ENCODE results near the gene PNISR. TPM values are rescaled to one million over a fixed set of nuclear protein-coding genes. Genes with fewer than 3 reads are reported as not detected.

The PNISR gene
- total RNA-seq, 1 experiment from 2014 or later: 110 TPM

DNA sequence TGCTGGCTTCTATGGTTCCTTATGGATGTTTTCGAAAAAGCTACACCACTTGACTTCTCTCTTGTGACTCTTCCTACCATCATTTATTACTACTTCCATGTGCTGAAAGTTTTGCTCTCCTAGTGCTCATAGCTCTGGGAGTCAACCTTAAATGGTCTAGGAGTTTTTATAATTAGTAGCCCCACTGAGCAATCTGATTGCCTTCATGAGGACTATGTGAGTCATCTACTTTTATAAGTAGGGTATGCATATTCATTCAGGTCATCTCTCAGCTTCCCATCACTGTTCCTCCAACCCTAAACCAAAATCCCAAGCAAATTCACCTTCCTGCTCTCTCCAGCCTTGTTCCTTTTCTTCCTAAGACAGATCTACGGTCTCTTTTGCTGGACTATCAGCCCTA is 58.3 kb downstream of the PNISR start:
- Histone ChIP-seq H3K4me3 (no peak overlapping the region), H3K27me3 (no peaks in the 10 kb centered on the region), H3K36me3 (no peaks in the 10 kb centered on the region), H3K9me3 (replicated peaks) (no peaks in the 10 kb centered on the region), H3K27ac (no peak overlapping the region), H3K4me1 (no peaks in the 10 kb centered on the region)
- no peak for DNase-seq

DNA sequence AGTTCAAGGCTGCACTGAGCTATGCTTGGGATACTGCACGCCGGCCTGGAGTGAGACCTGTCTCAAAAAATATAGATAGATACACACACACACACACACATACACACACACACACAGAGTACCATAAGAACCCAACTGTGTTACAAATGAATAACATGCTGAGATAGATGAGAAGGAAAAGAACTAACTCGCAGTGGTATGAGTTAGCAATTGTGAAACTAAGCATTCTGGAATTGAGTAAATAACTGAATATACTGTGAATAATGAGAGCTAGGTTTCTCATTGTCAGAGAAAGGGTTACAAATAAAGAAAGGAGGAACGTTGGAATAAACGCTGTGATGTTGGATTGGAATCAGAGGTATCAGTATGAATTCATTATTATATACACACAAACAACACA is 61.1 kb downstream of the PNISR start:
- Histone ChIP-seq H3K27me3 (no peaks in the 10 kb centered on the region), H3K9me3 (replicated peaks) (no peaks in the 10 kb centered on the region), H3K4me3 (no peak overlapping the region), H3K27ac (no peak overlapping the region), H3K4me1 (no peaks in the 10 kb centered on the region), H3K36me3 (no peaks in the 10 kb centered on the region)
- DNase-seq: no peak

- H3K36me3 ChIP-seq: no peaks in the 10 kb centered on the region
- H3K27ac ChIP-seq: no peak overlapping the region
- no peaks in the 10 kb centered on the region for H3K27me3 ChIP-seq
- no peak for DNase-seq
- no peak overlapping the region for H3K4me3 ChIP-seq
- H3K4me1 ChIP-seq: no peaks in the 10 kb centered on the region
- H3K9me3 ChIP-seq (replicated peaks): no peaks in the 10 kb centered on the region
These were observed 62.3 kb downstream of the PNISR start for GRCh38 chr6:99362678-99363268.

- Histone ChIP-seq H3K4me3 (no peak overlapping the region), H3K4me1 (no peaks in the 10 kb centered on the region), H3K27me3 (no peaks in the 10 kb centered on the region), H3K9me3 (replicated peaks) (no peaks in the 10 kb centered on the region), H3K36me3 (no peaks in the 10 kb centered on the region), H3K27ac (no peak overlapping the region)
- no peak for DNase-seq
These were observed 65.3 kb downstream of the PNISR start for GRCh38 chr6:99359800-99360199.

DNA sequence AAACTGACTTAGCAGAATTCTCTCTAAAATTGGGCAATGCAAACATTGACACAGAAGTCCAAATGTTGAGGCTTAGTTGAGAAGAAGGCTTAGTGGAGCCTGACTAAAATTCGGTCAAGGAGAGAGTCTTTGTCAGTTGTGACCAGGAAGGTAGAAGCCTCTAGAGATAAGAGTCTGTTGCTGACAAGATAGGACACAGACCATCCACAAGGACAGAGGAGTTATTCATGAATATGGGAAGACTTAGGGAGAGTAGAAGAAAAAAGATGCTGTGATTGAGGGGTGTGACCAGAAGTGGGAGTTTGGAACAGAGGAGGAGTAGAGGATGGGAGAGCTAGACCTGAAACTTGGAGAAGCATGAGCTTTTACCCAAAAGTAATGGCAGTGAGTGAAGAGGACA is 68.5 kb downstream of the PNISR start:
- H3K4me1 ChIP-seq: no peaks in the 10 kb centered on the region
- H3K9me3 ChIP-seq (replicated peaks): no peaks in the 10 kb centered on the region
- H3K36me3 ChIP-seq: no peaks in the 10 kb centered on the region
- H3K27ac ChIP-seq: no peak overlapping the region
- no peaks in the 10 kb centered on the region; the same call in 1 of the 2 replicates for H3K27me3 ChIP-seq
- no peak for DNase-seq
- no peak overlapping the region for H3K4me3 ChIP-seq

DNA sequence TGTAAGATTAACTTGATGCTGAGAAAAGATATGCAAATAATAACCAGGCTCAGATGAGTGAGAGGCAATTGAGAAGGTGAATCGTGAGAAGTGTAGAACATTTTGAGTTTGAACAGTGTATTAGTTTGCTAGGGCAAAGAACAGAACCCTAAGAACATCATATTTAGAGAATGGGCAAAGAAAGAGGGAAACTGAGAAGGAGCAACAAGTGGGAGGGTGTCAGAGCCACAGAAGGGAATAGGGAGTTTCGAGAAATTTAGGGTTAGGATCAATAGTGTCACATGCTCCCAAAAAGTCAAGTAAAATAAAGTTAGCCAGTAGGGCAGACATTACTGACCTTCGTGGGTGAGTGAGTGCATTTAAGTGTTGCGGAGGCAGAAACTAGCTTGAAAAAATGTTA is 70.1 kb downstream of the PNISR start:
- Histone ChIP-seq H3K36me3 (no peaks in the 10 kb centered on the region), H3K9me3 (replicated peaks) (no peaks in the 10 kb centered on the region), H3K27me3 (peaks cover 4% of the 10 kb centered on the region; the same call in 1 of the 2 replicates), H3K4me3 (no peak overlapping the region), H3K4me1 (peaks cover 6% of the 10 kb centered on the region; the same call in 1 of the 2 replicates), H3K27ac (no peak overlapping the region)
- no peak for DNase-seq

- H3K9me3 ChIP-seq (replicated peaks): no peaks in the 10 kb centered on the region
- H3K4me1 ChIP-seq: peaks cover 6% of the 10 kb centered on the region; the same call in 1 of the 2 replicates
- H3K27me3 ChIP-seq: peaks cover 4% of the 10 kb centered on the region; the same call in 1 of the 2 replicates
- no peaks in the 10 kb centered on the region for H3K36me3 ChIP-seq
- H3K4me3 ChIP-seq: no peak overlapping the region
- DNase-seq: peak; percentile 17 to 49
- H3K27ac ChIP-seq: no peak overlapping the region
These were observed 72.0 kb downstream of the PNISR start for GRCh38 chr6:99353126-99353525.

- Histone ChIP-seq H3K9me3 (replicated peaks) (no peaks in the 10 kb centered on the region), H3K4me3 (peak overlapping the region; percentile 84), H3K36me3 (no peaks in the 10 kb centered on the region), H3K27me3 (peaks cover 4% of the 10 kb centered on the region; the same call in 1 of the 2 replicates), H3K27ac (no peak overlapping the region), H3K4me1 (peaks cover 6% of the 10 kb centered on the region; the same call in 1 of the 2 replicates)
- peak; percentile 13 to 25 for DNase-seq
These were observed 74.5 kb downstream of the PNISR start for GRCh38 chr6:99350573-99350972.

GRCh38 chr6:99349171-99350141 is 75.7 kb downstream of the PNISR start, which contains the start of gene FAXC:
FAXC (minus strand) TSS chr6:99349674; CDS start chr6:99349372, 302 bp downstream.
- peak; percentile 40 to 47 for DNase-seq
- H3K9me3 ChIP-seq (replicated peaks): no peaks in the 10 kb centered on the region
- no peaks in the 10 kb centered on the region for H3K36me3 ChIP-seq
- H3K4me3 ChIP-seq: peak within 1 kb of the TSS; percentile 84
- H3K27me3 ChIP-seq: peaks cover 4% of the 10 kb centered on the region; the same call in 1 of the 2 replicates
- no peak within 1 kb of the TSS for H3K27ac ChIP-seq
- peaks cover 6% of the 10 kb centered on the region; the same call in 1 of the 2 replicates for H3K4me1 ChIP-seq

DNA sequence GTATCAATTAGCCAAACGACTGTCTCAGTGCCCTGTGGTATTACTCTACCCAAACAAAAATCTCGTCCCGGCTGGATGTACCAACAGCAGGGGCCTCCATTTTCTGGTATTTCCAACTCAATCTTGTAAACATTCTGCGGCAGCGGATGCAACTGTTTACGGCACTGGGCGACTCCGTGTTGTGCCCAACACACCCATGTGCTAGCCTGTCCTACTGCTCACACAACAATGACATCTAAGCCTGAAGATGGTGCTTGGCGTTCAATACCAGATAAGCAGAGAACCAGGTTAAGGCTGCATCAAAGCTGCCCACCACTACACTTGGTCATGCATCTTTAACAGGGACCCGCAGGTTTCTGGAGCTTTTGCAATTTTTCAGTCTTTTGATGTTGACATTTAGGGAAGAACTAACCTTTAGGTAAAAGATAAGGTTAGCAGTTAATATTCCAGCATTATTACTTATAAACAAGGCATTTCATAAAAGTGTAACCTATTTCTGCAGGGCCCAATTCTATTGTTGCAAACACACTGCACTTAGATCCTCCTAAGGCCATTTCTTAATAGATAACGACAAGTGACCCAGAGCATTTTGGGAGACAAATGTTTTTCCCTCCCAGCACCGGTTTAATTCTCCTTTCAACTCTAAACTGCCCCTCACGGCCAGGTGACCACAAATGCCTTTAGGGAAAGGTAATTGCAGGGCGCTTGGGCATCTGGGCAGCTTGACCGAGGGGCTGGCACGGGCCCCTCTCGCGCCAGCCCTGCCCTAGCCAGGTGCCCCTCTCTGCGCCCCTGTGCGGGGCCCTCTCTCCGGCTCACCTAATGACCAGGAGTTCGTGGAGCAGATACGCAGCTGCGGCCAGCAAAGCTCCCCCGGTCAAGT is 76.6 kb downstream of the PNISR start:
- Histone ChIP-seq H3K4me3 (peak overlapping the region; percentile 84), H3K9me3 (replicated peaks) (no peaks in the 10 kb centered on the region), H3K27me3 (peaks cover 4% of the 10 kb centered on the region; the same call in 1 of the 2 replicates), H3K27ac (no peak overlapping the region), H3K4me1 (peaks cover 10% of the 10 kb centered on the region; the same call in 1 of the 2 replicates), H3K36me3 (no peaks in the 10 kb centered on the region)
- DNase-seq: no peak

Other genes starting within 250 kb of the PNISR start
- gene FAXC, start 75.6 kb downstream of the PNISR start, total RNA-seq (2014; rRNA removed; shearing (Covaris generic)): 5.0 and 7.4 TPM in 2 replicates
- gene COQ3, start 31.1 kb downstream of the PNISR start, total RNA-seq (2014; rRNA removed; shearing (Covaris generic)): 13.9 and 15.9 TPM in 2 replicates
- gene USP45, start 90.1 kb upstream of the PNISR start, total RNA-seq (2014; rRNA removed; shearing (Covaris generic)): 19.4 and 20.0 TPM in 2 replicates
- gene CCNC, start 143.4 kb upstream of the PNISR start, total RNA-seq (2014; rRNA removed; shearing (Covaris generic)): 122 and 128 TPM in 2 replicates
- not detected in 2 replicates for gene PRDM13, start 181.5 kb upstream of the PNISR start, total RNA-seq (2014; rRNA removed; shearing (Covaris generic))

Measured in SJCRH30 (cell line).